HepG2 (cell line): ENCODE data around the gene BACH2.

Source experiments
- BRD4 ChIP-seq: sonication (generic); formaldehyde crosslinking; IDR thresholded peaks from 2 replicates; pipeline ENCODE4 v1.4.0; 2020; ENCODE audit warnings: missing genetic modification reagents
- CTCF ChIP-seq: sonication (generic); formaldehyde crosslinking; IDR thresholded peaks from 2 replicates; pipeline ENCODE4 v1.5.0; 2020; ENCODE audit warnings: mild to moderate bottlenecking, missing genetic modification reagents, moderate library complexity
- EZH2 ChIP-seq: conservative IDR thresholded peaks from 2 replicates; pipeline ENCODE4 v1.6.1; 2012; ENCODE audit warnings: mild to moderate bottlenecking, low read depth, low read length, moderate library complexity
- FOSL1 ChIP-seq: sonication (generic); formaldehyde crosslinking; IDR thresholded peaks from 2 replicates; pipeline ENCODE4 v1.9.0; 2021; ENCODE audit warnings: missing genetic modification reagents, borderline replicate concordance
- HHEX ChIP-seq: IDR thresholded peaks from 2 replicates; pipeline ENCODE4 v1.6.1; 2016; ENCODE audit warnings: control low read depth
- MAZ ChIP-seq, 2 experiments: sonication (generic) in 1 of 2; formaldehyde crosslinking in 1 of 2; IDR thresholded peaks; 2 replicates each; pipeline versions ENCODE4 v1.5.0 to v1.6.1; 2012 to 2020; ENCODE audit warnings: low read depth in 2 of 2, mild to moderate bottlenecking in 2 of 2, borderline replicate concordance in 1 of 2, improper control_type of control experiment in 1 of 2, low read length in 1 of 2, missing genetic modification reagents in 1 of 2, moderate library complexity in 1 of 2
- POLR2AphosphoS2 ChIP-seq: IDR thresholded peaks from 2 replicates; pipeline ENCODE4 v1.6.1; 2011; ENCODE audit warnings: low read depth, low read length, improper control_type of control experiment
- SIN3A ChIP-seq: IDR thresholded peaks from 2 replicates; pipeline ENCODE4 v1.6.1; 2011; ENCODE audit warnings: low read depth, mild to moderate bottlenecking, control low read depth, low read length, borderline replicate concordance
- ZBTB8A ChIP-seq: sonication (generic); formaldehyde crosslinking; IDR thresholded peaks from 2 replicates; pipeline ENCODE4 v1.4.0; 2020; ENCODE audit warnings: mild to moderate bottlenecking, low read depth, missing genetic modification reagents, borderline replicate concordance
- ZNF121 ChIP-seq: sonication (generic); formaldehyde crosslinking; IDR thresholded peaks from 2 replicates; pipeline ENCODE4 v1.5.0; 2020; ENCODE audit warnings: mild to moderate bottlenecking, missing genetic modification reagents
- ZNF30 ChIP-seq: sonication (generic); formaldehyde crosslinking; IDR thresholded peaks from 2 replicates; pipeline ENCODE4 v1.5.0; 2020; ENCODE audit warnings: mild to moderate bottlenecking, missing genetic modification reagents
- ZNF549 ChIP-seq: sonication (generic); formaldehyde crosslinking; IDR thresholded peaks from 2 replicates; pipeline ENCODE4 v1.5.0; 2020; ENCODE audit warnings: missing genetic modification reagents
- ZNF563 ChIP-seq: sonication (generic); formaldehyde crosslinking; IDR thresholded peaks from 2 replicates; pipeline ENCODE4 v1.8.0; 2022; ENCODE audit warnings: mild to moderate bottlenecking, moderate library complexity, missing genetic modification reagents
- ZNF660 ChIP-seq: sonication (generic); formaldehyde crosslinking; IDR thresholded peaks from 2 replicates; pipeline ENCODE4 v1.5.1; 2020; ENCODE audit warnings: mild to moderate bottlenecking, low read depth, missing genetic modification reagents, borderline replicate concordance

- TF ChIP-seq HHEX (CRISPR knock-in tag), result no peak
- peak; percentile 48 for TF ChIP-seq CTCF (CRISPR knock-in tag)
- TF ChIP-seq ZNF121 (CRISPR knock-in tag), result no peak
- TF ChIP-seq FOSL1 (CRISPR knock-in tag), result no peak
- TF ChIP-seq ZNF30 (CRISPR knock-in tag), result no peak
- no peak for TF ChIP-seq POLR2AphosphoS2
- TF ChIP-seq ZBTB8A (CRISPR knock-in tag), result no peak
- TF ChIP-seq EZH2, result no peak
- TF ChIP-seq ZNF549, result no peak
- no peak for TF ChIP-seq BRD4 (CRISPR knock-in tag)
- TF ChIP-seq SIN3A, result no peak
- TF ChIP-seq MAZ (IDR thresholded peaks at IDR 0.05; ENCODE audit: borderline replicate concordance, low read depth, low read length), result no peak
- no peak for TF ChIP-seq MAZ (CRISPR knock-in tag; IDR thresholded peaks at IDR 0.05; ENCODE audit: low read depth)
- no peak for TF ChIP-seq ZNF660
- TF ChIP-seq ZNF563 (CRISPR knock-in tag), result no peak
These were observed 5.7 kb upstream of the BACH2 start for GRCh38 chr6:90302320-90302719.
